ENCODE measurements around the gene PRKN.

Gene PRKN

DNA sequence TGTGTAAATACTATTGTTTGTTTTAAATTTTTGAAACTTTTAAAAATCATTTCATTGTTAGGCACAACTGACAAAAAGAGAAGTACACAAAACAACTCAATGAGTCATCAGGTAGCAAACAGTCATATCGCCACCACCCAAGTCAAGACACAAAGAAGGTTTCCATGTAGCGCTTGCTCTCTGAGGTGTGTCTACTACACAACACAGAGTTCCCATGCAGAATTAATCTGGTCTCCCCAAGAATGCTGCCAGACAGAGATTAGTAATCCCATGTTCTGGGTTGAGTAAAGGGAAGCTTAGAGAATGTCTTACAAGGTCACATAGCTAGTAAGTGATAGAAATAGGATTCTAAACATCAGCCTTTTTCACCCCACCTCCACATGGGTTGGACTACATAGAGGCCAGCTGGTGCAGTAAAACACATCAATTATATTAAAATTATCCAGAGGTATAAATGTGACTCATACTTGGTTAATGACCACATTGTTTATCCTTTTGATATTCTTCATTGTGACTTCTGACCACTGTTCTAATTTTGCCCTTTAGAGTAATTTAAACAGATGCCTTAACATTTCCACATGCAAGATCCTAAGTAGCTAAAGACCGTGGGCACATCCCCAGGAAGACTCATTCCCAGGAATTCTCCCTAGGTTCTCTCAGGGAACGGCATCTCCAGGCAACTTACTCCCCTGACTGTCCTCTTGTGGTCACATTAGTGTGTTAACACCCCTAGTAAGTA is 413.5 kb downstream of the PRKN start:
- H3K4me3 ChIP-seq (ENCODE audit: low read depth, low read length), result no peak overlapping the region
- DNase-seq (ENCODE audit: low read depth), result no peak
- TF ChIP-seq, protein P1, sequence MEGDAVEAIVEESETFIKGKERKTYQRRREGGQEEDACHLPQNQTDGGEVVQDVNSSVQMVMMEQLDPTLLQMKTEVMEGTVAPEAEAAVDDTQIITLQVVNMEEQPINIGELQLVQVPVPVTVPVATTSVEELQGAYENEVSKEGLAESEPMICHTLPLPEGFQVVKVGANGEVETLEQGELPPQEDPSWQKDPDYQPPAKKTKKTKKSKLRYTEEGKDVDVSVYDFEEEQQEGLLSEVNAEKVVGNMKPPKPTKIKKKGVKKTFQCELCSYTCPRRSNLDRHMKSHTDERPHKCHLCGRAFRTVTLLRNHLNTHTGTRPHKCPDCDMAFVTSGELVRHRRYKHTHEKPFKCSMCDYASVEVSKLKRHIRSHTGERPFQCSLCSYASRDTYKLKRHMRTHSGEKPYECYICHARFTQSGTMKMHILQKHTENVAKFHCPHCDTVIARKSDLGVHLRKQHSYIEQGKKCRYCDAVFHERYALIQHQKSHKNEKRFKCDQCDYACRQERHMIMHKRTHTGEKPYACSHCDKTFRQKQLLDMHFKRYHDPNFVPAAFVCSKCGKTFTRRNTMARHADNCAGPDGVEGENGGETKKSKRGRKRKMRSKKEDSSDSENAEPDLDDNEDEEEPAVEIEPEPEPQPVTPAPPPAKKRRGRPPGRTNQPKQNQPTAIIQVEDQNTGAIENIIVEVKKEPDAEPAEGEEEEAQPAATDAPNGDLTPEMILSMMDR (IDR thresholded peaks at IDR 0.05; ENCODE audit: low read depth, low read length, missing control alignments), result no peak

DNA sequence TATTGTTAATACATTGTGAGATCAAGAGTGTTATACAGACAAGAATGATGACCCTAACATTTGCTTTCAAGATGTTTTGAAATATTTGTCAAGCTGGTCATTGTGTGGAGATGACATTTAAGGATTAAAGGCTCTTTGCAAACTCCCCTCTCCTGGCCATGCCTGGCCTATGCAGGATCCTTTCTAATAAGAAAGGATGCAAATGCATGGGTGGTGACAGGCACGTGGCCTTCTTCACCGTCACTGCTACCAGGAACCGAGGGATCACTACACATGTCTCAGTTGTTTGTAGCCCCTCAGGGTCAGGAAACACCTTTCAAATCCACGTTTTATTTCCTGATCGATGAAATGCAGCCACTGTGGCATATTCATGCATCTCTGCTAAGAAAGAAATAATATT is 419.7 kb downstream of the PRKN start:
- no peak overlapping the region for H3K4me3 ChIP-seq (ENCODE audit: low read depth, low read length)
- no peak for DNase-seq (ENCODE audit: low read depth)
- TF ChIP-seq, protein P1 (IDR thresholded peaks at IDR 0.05; ENCODE audit: low read depth, low read length, missing control alignments), result no peak

DNA sequence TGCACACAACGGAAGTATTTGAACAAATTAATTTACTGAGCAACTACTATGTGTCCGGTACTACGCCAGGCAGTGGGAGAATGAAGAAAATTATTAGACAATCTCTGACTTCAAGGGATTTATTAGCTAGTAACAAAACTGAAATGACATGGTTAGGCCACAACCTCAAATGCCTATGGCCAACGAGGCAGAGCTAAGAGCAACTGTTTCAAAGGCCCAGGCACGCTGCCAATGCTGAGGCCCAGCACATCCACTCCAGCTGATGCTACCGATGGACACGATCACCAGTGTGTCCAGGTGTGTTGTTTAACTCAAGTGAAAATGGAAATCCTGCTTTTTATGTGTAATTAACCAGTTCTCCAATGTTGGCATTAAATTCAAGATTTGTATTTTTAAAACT is 420.9 kb downstream of the PRKN start:
- no peak overlapping the region for H3K4me3 ChIP-seq (ENCODE audit: low read depth, low read length)
- TF ChIP-seq, protein P1 (IDR thresholded peaks at IDR 0.05; ENCODE audit: low read depth, low read length, missing control alignments), result no peak
- DNase-seq (ENCODE audit: low read depth), result no peak

DNA sequence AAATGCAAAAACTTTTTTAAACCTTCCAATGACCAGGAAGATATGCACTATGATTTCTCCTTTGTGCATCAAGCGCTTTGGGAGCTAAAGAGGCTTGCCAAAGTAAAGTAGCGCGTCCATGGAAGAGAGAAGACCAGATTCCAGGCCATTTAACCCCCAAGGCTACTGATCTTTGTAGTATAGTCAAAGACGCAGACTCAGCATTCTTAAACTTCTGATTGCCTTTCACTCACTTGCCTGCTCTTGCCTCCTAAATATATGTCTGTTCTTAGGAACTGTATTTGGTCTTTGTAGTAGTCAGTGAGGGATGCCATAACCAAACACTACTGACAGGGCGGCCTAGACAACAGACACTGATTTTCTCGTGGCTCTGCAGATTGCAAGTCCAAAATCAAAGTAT is 426.4 kb downstream of the PRKN start:
- H3K4me3 ChIP-seq (ENCODE audit: low read depth, low read length), result no peak overlapping the region
- DNase-seq (ENCODE audit: low read depth), result no peak
- TF ChIP-seq, protein P1 (IDR thresholded peaks at IDR 0.05; ENCODE audit: low read depth, low read length, missing control alignments), result no peak

DNA sequence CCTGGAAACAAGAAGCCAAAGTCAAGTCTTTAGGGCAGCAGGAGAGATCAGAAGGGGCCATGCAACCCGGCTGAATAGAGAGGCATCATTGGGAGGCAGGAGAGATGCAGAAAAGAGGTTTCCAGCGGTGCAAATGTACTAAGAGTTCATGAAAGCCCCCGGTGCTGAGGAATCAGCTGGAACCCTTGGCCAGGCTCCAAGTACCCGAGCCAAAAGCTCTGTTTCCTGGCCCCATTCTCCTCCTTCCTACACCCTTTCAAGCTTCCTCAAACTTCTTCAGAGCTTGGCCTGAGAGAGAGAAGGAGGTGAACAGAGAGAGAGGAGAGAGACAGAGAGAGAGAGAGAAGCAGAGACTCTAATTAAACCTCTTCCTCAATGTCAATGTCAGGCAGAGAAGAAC is 433.5 kb downstream of the PRKN start:
- no peak overlapping the region for H3K4me3 ChIP-seq (ENCODE audit: low read depth, low read length)
- DNase-seq (ENCODE audit: low read depth), result no peak
- TF ChIP-seq, protein P1 (IDR thresholded peaks at IDR 0.05; ENCODE audit: low read depth, low read length, missing control alignments), result no peak

DNA sequence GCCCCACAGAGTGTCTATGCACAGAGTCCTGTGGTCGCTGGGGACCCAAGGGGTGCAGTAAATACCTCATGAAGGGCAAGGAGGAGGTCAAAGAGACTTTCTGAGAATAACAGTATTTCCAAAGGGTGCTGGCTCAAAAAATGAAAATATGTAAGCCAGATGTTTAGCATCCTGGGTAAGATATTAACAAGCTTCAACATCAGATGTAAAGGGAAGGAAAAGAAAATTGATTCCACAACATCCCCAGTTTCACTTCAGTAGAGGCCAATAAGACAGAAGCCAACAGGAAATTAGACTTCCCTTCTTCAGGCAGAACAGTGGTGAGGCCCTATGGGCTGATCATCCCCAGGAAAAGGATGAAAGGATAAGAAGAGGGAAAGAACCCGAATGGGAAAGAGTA is 434.7 kb downstream of the PRKN start:
- H3K4me3 ChIP-seq (ENCODE audit: low read depth, low read length), result no peak overlapping the region
- DNase-seq (ENCODE audit: low read depth), result no peak
- TF ChIP-seq, protein P1 (IDR thresholded peaks at IDR 0.05; ENCODE audit: low read depth, low read length, missing control alignments), result no peak

DNA sequence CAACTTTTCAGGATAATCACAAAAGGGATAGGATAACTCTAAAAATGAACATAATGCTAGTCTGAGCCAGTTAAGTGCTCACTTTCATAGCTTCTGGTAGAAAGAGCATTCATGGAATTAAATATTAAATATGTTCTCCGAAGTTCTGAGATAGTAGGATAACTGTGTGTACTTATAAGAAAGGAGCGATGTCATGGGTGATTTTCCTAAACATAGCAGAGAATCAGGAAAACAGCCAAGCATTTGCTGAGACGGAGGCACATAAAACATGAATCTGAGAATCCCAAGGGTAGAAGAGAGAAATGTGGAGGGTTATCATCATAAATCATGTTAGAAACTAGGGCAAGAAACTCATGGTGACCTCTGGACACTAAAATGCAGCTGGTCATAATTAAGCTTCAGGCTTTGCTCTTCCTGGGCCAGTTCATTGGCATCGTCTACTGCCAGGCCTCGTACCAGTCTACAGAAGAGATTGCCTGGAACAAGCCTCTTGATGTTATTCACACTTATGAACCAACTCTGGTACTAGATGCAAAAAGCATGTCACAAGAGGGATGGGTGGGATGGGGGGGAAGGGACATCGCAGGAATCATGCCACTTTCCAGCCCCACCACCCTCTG is 436.6 kb downstream of the PRKN start:
- no peak for DNase-seq (ENCODE audit: low read depth)
- TF ChIP-seq, protein P1 (IDR thresholded peaks at IDR 0.05; ENCODE audit: low read depth, low read length, missing control alignments), result no peak
- no peak overlapping the region for H3K4me3 ChIP-seq (ENCODE audit: low read depth, low read length)

Data from GM12864 (cell line).